ENCODE data around the gene UBASH3B.

Gene UBASH3B

DNA sequence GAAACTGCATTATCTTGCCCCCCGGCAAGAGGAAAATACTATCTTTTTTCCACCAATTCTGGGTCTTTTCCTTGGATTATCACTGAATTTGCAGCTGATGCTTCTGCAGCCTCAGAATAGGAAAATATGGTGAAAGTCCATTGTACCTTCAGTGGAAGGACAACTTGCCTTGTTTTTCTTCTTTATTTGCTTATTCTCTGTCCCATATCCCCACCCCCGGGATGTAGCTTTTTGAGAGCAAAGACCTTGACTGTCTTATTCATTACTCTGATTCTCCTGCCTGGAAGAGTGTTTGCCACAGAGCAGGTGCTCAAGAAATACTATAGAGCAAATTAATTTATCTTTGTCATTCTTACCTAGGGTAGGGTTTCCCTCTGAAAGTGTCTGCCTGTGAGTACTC, 29.5 kb downstream of the UBASH3B start:
- H3K27me3 ChIP-seq (ENCODE audit: control insufficient read depth, insufficient read depth, low read length): no peaks in the 10 kb centered on the region
- no peak overlapping the region for H3K4me3 ChIP-seq (ENCODE audit: low read length)
- H3K4me1 ChIP-seq (ENCODE audit: control insufficient read depth, insufficient read depth, low read length): no peaks in the 10 kb centered on the region
- H3K36me3 ChIP-seq (ENCODE audit: control insufficient read depth, insufficient read depth, low read length): no peaks in the 10 kb centered on the region
- no peak overlapping the region for H3K9ac ChIP-seq (ENCODE audit: low read length)
- no peaks in the 10 kb centered on the region for H3K9me3 ChIP-seq (ENCODE audit: control insufficient read depth, low read length)

DNA sequence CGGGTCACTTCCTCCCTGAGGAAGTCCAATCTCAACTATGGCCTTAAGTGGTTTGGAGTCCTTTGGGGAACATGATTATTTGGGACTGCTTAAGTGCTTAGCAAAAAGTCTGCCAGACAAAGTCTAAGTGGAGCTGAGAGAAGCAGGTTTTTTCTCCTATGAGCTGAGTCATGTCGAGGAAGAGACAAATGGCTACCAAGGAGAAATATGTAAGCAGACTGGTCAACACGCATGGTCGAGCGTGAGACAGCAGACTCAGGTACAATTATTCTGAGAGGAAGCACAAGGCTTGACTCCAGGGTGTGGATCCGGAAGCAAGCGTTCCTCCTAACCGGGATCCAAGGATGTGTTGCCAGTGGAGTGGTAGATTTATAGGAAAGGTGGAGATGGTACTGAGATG, 30.6 kb downstream of the UBASH3B start:
- H3K9ac ChIP-seq (ENCODE audit: low read length): no peak overlapping the region
- H3K4me1 ChIP-seq (ENCODE audit: control insufficient read depth, insufficient read depth, low read length): peaks cover 3% of the 10 kb centered on the region
- no peaks in the 10 kb centered on the region for H3K27me3 ChIP-seq (ENCODE audit: control insufficient read depth, insufficient read depth, low read length)
- no peaks in the 10 kb centered on the region for H3K9me3 ChIP-seq (ENCODE audit: control insufficient read depth, low read length)
- H3K4me3 ChIP-seq (ENCODE audit: low read length): no peak overlapping the region
- no peaks in the 10 kb centered on the region for H3K36me3 ChIP-seq (ENCODE audit: control insufficient read depth, insufficient read depth, low read length)

DNA sequence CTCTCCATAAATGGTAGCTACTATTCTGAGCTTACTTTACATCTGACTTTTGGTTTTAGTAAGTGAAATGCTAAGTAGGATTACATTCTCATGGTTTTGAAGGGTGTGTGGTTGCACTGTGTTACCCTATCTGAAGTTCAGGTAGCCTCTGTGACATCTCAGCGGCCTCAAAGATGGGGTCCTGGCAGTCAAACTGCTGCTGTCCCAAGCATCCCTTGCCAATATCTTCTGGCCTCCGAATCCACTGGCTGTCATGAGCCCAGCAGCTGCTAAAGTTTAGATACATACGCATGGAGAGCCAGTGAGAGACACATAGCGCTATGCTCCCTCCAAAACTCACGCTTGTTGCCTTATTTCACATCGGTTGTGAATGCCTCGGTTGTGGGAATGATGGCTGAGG, 34.9 kb downstream of the UBASH3B start:
- H3K36me3 ChIP-seq (ENCODE audit: control insufficient read depth, insufficient read depth, low read length): no peaks in the 10 kb centered on the region
- no peaks in the 10 kb centered on the region for H3K9me3 ChIP-seq (ENCODE audit: control insufficient read depth, low read length)
- no peaks in the 10 kb centered on the region for H3K27me3 ChIP-seq (ENCODE audit: control insufficient read depth, insufficient read depth, low read length)
- peak overlapping the region; percentile 4 for H3K9ac ChIP-seq (ENCODE audit: low read length)
- no peak overlapping the region for H3K4me3 ChIP-seq (ENCODE audit: low read length)
- H3K4me1 ChIP-seq (ENCODE audit: control insufficient read depth, insufficient read depth, low read length): peaks cover 8% of the 10 kb centered on the region

DNA sequence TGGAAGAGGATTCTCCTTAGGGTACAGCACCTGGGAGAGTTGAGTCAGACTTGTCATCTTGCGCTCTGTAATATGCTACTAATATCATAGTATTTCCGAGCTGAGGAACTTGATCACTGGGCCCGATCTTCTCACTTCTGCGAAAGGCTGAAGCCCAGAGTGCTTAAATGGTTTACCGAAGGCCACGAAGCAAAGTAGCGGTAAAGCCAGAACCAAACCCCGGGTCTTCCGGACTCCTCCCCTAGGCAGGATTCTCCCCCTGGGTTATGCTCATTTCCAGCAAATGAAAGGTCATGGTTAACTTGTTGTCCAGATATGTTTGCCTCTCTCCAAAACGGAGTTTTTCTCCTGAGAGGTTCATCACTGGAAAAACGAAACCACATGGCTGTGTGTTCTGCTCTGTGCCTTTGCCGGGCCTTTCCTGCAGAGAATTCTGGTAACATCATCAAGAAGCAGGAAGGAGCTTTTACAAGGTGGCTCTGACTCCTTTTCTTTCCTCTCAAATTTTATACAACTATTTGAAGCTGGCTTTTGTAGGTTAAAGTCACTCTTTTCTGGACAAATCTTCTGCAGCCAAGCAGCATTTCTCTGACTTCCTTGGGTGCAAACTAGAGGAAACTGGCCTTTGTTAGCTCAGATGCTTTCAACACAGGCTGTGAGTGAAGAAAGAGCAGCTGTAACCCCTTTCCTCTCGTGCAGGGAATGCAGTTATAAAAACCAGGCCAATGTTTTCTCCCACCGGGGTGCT, 35.5 kb downstream of the UBASH3B start:
- H3K4me3 ChIP-seq (ENCODE audit: low read length): no peak overlapping the region
- H3K9me3 ChIP-seq (ENCODE audit: control insufficient read depth, low read length): no peaks in the 10 kb centered on the region
- H3K36me3 ChIP-seq (ENCODE audit: control insufficient read depth, insufficient read depth, low read length): no peaks in the 10 kb centered on the region
- H3K9ac ChIP-seq (ENCODE audit: low read length): peak overlapping the region; percentile 4
- peaks cover 8% of the 10 kb centered on the region for H3K4me1 ChIP-seq (ENCODE audit: control insufficient read depth, insufficient read depth, low read length)
- no peaks in the 10 kb centered on the region for H3K27me3 ChIP-seq (ENCODE audit: control insufficient read depth, insufficient read depth, low read length)

DNA sequence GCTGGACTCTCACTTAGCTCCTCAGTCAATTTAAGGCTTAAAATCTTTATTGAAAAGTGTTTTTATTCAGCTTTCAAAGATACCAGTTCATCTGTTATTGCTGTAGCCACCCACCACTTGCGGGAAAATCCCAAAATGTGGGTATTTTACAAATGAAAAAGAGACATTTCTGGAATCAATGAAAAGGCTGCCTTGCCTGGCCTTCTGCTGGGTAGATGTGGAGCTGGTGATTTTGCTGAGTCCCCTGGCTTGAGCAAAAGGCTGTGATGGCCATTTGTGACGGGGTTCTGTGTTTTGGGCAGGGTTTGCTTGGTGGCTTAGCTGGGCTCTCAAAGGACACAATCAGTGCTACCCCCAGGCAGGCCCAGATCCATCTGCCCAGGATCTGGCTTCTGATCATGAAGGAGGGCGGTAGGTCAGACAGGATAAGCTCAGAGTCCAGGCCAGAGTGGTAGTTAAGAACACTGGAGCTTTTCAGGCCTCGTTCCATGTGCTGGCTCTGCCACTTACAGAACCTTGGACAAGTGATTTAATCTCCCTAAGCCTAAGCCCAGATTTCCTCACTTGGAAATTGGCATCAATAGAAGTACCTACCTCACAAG, 36.1 kb downstream of the UBASH3B start:
- peaks cover 8% of the 10 kb centered on the region for H3K4me1 ChIP-seq (ENCODE audit: control insufficient read depth, insufficient read depth, low read length)
- H3K27me3 ChIP-seq (ENCODE audit: control insufficient read depth, insufficient read depth, low read length): no peaks in the 10 kb centered on the region
- no peaks in the 10 kb centered on the region for H3K9me3 ChIP-seq (ENCODE audit: control insufficient read depth, low read length)
- no peak overlapping the region for H3K4me3 ChIP-seq (ENCODE audit: low read length)
- H3K9ac ChIP-seq (ENCODE audit: low read length): no peak overlapping the region
- no peaks in the 10 kb centered on the region for H3K36me3 ChIP-seq (ENCODE audit: control insufficient read depth, insufficient read depth, low read length)

DNA sequence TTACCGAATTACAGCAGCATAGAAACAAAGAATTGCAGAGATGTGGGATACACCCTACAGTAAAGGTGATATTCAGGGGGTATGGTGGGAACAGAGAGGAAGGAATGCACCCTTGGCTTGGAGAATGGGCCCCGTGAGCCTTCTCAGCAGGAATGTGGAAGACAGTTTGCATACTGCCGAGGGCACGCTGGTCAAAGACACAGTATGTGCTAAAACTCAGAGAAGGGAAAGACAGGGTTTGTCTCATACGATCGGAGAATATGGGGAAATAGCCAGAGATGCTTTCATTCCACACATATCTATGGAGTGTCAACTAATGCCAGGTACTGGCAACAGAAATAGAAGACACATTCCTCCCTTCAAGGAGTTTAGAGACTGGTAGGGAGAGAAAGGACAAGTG, 36.9 kb downstream of the UBASH3B start:
- Histone ChIP-seq H3K4me1 (ENCODE audit: control insufficient read depth, insufficient read depth, low read length) (peaks cover 8% of the 10 kb centered on the region), H3K36me3 (ENCODE audit: control insufficient read depth, insufficient read depth, low read length) (no peaks in the 10 kb centered on the region), H3K9ac (ENCODE audit: low read length) (no peak overlapping the region), H3K27me3 (ENCODE audit: control insufficient read depth, insufficient read depth, low read length) (no peaks in the 10 kb centered on the region), H3K4me3 (ENCODE audit: low read length) (no peak overlapping the region), H3K9me3 (ENCODE audit: control insufficient read depth, low read length) (no peaks in the 10 kb centered on the region)

DNA sequence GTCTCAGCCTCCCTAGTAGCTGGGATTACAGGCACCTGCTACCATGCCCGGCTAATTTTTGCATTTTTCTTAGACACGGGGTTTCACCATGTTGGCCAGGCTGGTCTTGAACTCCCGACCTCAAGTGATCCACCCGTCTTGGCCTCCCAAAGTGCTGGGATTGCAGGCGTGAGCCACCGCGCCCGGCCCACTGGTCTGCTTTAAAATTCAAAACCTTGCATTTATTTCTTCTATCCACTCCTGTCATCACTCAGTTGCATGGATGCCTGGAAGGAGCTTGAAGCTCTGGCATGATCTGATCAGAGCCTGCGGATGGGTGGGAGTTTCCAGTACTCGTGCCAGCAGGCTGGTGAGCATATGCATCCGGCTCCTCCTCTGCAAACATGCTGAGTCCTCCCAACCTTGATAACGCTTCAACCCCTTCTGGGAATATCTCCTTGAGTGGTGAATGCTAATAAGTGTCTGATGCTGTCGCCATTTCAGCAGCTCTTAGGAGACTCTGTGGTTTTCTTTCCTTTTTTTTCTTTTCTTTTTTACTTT, 39.6 kb downstream of the UBASH3B start:
- no peaks in the 10 kb centered on the region for H3K27me3 ChIP-seq (ENCODE audit: control insufficient read depth, insufficient read depth, low read length)
- no peak overlapping the region for H3K9ac ChIP-seq (ENCODE audit: low read length)
- H3K4me1 ChIP-seq (ENCODE audit: control insufficient read depth, insufficient read depth, low read length): peaks cover 8% of the 10 kb centered on the region

DNA sequence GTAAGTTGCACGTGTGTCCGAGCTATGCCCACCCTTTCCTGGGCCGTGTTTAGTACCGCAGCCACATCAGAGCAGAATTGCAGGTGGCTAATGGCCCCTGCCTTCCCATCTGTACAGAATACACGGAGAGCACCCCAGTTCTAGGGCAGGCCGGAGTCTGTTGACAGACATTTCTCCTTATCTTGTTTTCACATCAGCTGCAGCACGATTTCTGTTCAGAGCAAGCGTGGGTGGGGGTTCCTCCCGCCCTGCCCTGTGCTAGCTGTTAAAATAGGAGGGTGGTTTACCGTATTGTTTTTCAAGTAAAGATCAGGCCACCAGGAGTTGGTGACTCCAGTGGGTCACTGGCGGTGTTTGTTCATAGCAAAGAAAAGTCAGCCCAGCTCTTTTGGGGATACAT, 41.1 kb downstream of the UBASH3B start:
- Histone ChIP-seq H3K27me3 (ENCODE audit: control insufficient read depth, insufficient read depth, low read length) (no peaks in the 10 kb centered on the region), H3K9me3 (ENCODE audit: control insufficient read depth, low read length) (no peaks in the 10 kb centered on the region), H3K4me3 (ENCODE audit: low read length) (no peak overlapping the region), H3K36me3 (ENCODE audit: control insufficient read depth, insufficient read depth, low read length) (no peaks in the 10 kb centered on the region), H3K9ac (ENCODE audit: low read length) (no peak overlapping the region), H3K4me1 (ENCODE audit: control insufficient read depth, insufficient read depth, low read length) (no peaks in the 10 kb centered on the region)

More for the DNA sequence above, 39.6 kb downstream of the UBASH3B start:
- no peaks in the 10 kb centered on the region for H3K9me3 ChIP-seq (ENCODE audit: control insufficient read depth, low read length)
- H3K4me3 ChIP-seq (ENCODE audit: low read length): no peak overlapping the region
- no peaks in the 10 kb centered on the region for H3K36me3 ChIP-seq (ENCODE audit: control insufficient read depth, insufficient read depth, low read length)

DNA sequence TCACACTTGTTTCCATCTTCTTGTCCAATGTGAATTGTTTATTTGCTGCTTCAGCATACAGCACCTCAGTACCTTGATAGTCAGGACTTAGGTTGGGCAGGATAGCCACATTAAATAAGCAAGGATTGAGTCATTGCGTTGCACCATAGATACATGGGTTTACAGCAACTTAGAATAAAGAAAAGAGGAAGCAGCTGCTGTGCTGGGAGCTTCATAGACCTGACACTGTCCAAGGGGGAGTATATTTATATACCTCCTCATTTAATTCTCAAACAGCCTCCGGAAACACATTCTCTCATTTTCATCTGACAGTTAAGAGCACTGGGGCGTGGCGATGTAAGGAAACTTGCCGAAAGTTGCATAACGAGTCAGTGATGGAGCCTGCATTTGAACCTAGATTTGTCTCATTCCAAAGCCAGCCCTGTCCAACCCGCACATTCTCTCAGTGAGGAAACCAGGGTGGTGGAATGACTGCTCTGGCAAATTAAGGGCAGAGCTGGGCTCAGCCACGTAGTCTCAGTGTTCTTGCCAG, 42.2 kb downstream of the UBASH3B start:
- no peaks in the 10 kb centered on the region for H3K27me3 ChIP-seq (ENCODE audit: control insufficient read depth, insufficient read depth, low read length)
- no peaks in the 10 kb centered on the region for H3K36me3 ChIP-seq (ENCODE audit: control insufficient read depth, insufficient read depth, low read length)
- H3K9ac ChIP-seq (ENCODE audit: low read length): no peak overlapping the region
- no peaks in the 10 kb centered on the region for H3K9me3 ChIP-seq (ENCODE audit: control insufficient read depth, low read length)
- no peaks in the 10 kb centered on the region for H3K4me1 ChIP-seq (ENCODE audit: control insufficient read depth, insufficient read depth, low read length)
- H3K4me3 ChIP-seq (ENCODE audit: low read length): no peak overlapping the region

DNA sequence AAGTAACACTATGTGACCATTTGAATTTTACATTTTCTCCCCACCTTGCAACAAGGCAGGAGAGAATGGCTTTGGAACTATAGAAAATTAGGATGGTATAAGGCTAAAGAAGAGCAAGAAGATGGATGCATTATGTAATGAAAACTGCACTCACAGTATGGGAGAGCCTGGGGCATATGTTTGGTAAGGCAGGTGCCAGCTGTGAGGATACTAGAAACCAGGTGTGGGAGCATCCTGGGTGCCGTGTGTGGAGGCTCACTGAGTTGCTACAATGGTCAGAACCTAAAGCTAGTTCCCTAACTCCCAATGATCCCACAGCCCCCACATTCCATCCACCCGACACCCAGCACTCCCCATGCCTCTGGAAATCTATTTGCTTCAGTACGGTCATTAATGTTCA, 42.9 kb downstream of the UBASH3B start:
- Histone ChIP-seq H3K9me3 (ENCODE audit: control insufficient read depth, low read length) (no peaks in the 10 kb centered on the region), H3K9ac (ENCODE audit: low read length) (no peak overlapping the region), H3K4me1 (ENCODE audit: control insufficient read depth, insufficient read depth, low read length) (no peaks in the 10 kb centered on the region), H3K4me3 (ENCODE audit: low read length) (no peak overlapping the region), H3K27me3 (ENCODE audit: control insufficient read depth, insufficient read depth, low read length) (no peaks in the 10 kb centered on the region), H3K36me3 (ENCODE audit: control insufficient read depth, insufficient read depth, low read length) (no peaks in the 10 kb centered on the region)

DNA sequence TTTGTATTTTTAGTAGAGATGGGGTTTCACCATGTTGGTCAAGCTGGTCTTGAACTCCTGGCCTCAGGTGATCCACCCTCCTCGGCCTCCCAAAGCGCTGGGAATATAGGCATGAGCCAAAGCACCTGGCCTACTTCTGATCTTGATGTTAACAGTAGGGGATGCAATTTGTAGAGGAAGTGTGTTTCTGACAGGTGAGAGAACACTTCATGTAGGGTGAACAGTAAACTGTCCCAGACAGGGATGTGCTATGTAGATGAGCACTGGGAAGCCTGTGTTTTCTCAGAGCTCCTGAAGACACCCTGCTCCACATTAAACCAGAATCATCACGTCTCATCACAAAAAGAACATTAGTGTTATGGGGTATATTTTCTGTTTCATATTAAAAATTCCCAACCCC, 45.1 kb downstream of the UBASH3B start:
- H3K27me3 ChIP-seq (ENCODE audit: control insufficient read depth, insufficient read depth, low read length): no peaks in the 10 kb centered on the region
- no peaks in the 10 kb centered on the region for H3K36me3 ChIP-seq (ENCODE audit: control insufficient read depth, insufficient read depth, low read length)
- no peak overlapping the region for H3K9ac ChIP-seq (ENCODE audit: low read length)
- no peaks in the 10 kb centered on the region for H3K9me3 ChIP-seq (ENCODE audit: control insufficient read depth, low read length)
- H3K4me3 ChIP-seq (ENCODE audit: low read length): no peak overlapping the region
- H3K4me1 ChIP-seq (ENCODE audit: control insufficient read depth, insufficient read depth, low read length): no peaks in the 10 kb centered on the region

DNA sequence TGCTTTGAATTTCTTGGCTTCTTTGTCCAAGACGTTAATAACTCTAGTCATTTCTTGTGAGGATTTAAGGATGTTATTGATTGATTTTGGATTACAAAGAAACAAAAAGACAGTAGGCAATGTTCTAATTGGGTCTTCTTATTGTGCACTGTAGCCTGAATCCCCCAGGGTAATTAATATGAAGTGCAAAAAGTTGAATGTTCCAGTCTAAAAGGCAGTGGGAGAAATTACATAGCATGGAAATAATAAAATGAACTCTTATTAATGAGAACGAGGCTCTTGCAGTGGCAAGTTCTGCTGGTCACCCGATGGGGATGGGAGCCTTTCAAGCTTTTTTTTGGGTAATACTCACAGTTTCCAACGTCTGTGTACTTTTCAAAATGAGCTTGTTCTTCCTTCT, 45.6 kb downstream of the UBASH3B start:
- H3K4me1 ChIP-seq (ENCODE audit: control insufficient read depth, insufficient read depth, low read length): no peaks in the 10 kb centered on the region
- no peaks in the 10 kb centered on the region for H3K36me3 ChIP-seq (ENCODE audit: control insufficient read depth, insufficient read depth, low read length)
- H3K27me3 ChIP-seq (ENCODE audit: control insufficient read depth, insufficient read depth, low read length): no peaks in the 10 kb centered on the region
- no peak overlapping the region for H3K9ac ChIP-seq (ENCODE audit: low read length)
- H3K9me3 ChIP-seq (ENCODE audit: control insufficient read depth, low read length): no peaks in the 10 kb centered on the region
- H3K4me3 ChIP-seq (ENCODE audit: low read length): no peak overlapping the region
